Fibroblast of skin of abdomen (primary cell): ENCODE results near the gene NBEAL2.
"Not testable (repeated sequence)": the region's sequence is repeated elsewhere in the genome, so short reads cannot be mapped to it uniquely, and the experiment has no call there.

Experiments
- DNase-seq: peaks from one replicate; pipeline ENCODE4 v3.0.0-alpha.2; 2013

NBEAL2 gene

GRCh38 chr3:46962427-46962826, 17.0 kb upstream of the NBEAL2 start:
- DNase-seq, result no peak

GRCh38 chr3:46962990-46963389, 16.5 kb upstream of the NBEAL2 start:
- no peak for DNase-seq

GRCh38 chr3:46964038-46964590, 15.4 kb upstream of the NBEAL2 start:
- DNase-seq, result not testable (repeated sequence)

DNA sequence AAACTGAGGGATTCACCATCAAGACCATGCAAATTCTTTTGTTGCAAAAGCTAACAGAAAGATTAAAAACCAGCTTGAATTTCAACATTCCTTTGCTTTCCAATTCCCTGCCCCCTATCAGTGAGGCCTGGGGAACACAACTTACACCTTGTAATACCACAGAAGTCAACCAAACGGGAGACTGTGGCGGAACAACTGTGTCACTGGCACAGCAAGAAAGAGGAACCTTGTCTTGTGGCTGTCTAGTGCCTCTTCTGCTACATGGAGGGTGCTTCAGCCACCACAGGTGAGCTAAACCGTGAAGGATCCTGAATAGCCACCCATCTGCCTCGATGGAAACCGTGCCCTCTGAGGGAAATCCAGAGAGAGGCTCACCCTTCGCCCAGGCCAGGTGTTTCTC, 14.3 kb upstream of the NBEAL2 start:
- no peak for DNase-seq

DNA sequence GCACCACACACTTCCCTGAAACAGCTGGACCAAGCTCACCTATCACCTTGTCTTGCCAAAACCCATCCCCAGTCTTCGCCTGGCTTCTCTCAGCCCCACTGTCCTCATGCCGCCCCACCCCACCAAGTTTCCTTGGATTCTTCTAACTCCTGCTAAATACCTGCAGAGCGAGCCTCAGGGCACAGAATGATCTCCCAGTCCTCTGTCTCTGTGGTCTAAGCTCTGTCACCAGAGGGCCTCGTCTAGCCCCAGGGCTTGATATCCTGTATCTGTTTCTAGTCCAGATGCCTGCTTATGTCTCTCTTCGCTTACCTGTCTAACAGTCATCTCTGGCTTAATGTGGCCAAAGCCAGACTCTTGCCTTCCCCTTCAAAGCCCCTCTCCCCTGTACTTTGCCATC, 12.7 kb upstream of the NBEAL2 start:
- DNase-seq, result no peak

DNA sequence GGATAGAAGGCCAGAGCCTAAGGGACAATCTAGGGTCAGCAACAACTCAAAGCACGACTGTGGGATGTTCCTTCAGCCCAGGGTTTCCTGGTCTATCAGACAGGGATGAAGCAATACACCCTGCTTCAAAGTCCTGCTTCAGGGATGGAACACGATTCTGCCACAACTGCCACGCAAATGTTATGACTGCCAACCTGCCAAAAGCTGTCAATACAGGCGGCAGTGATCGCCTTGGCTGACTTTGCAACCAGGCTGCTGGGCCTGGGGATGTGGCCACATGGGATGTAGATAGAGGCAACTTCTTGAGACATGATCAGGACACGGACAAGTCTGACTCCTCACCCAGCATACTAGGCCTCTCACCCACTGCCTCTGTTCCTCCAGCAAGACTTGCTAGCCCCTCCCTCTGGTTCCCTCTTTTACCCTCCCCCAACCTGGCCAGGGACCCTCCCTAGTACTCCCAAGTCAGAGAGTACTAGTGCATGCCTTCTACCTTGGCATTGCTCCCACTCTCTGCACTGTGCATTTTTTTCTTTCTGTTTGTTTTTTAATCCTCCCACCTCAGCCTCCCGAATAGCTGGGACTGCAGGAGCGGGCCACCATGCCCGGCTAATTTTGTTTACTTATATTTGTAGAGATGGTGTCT, 10.6 kb upstream of the NBEAL2 start:
- no peak for DNase-seq

DNA sequence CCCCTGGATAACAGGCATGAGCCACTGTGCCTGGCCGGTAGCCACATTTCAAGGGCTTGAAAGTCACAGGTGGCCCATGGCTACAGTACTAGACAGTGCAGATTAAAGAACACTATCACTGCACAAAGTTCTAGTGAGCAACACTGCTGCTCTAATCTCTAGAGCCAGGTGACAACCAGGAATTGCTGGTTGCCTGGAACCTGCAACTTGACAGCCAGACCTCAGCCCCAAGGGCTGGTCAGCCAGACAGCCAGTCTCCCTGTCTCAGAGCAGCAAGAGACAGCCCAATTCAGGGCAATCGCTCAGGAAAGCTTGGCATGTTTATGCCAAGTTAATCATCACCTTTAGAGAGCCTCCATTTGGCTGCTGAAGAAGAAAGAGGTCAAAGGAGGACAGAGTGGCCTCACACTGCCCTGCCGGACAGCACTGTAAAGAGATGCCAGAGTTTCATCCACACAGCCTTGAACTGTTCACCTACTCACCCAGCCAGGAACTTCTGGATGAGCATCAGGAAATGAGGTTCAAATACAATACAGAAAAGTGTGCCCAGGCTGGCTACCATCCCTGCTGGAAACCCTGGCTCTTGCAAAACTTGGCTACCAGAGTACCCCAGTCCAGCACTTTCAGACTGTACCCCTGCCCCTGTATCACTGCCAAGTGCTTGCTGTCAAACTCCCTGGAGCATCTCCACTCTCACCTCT, 8.9 kb upstream of the NBEAL2 start:
- DNase-seq, result no peak

GRCh38 chr3:46971151-46971550, 8.3 kb upstream of the NBEAL2 start:
- no peak for DNase-seq

GRCh38 chr3:46971742-46972141, 7.7 kb upstream of the NBEAL2 start:
- no peak for DNase-seq

DNA sequence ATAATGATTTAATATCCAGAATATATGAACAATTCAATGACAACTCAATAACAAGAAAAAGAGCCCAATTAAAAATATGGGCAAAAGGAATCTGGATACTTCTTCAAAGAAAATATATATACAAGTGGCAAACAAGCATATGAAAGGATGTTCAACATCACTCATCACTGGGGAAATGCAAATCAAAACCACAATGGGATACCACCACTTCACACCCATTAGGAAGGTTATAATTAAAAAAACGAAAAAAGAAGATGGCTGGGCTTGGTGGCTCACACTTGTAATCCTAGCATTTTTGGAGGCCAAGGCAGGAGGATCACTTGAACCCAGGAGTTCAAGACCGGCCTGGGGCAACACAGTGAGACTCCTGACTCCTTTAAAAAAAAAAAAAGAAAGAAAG, 7.1 kb upstream of the NBEAL2 start:
- DNase-seq, result no peak

DNA sequence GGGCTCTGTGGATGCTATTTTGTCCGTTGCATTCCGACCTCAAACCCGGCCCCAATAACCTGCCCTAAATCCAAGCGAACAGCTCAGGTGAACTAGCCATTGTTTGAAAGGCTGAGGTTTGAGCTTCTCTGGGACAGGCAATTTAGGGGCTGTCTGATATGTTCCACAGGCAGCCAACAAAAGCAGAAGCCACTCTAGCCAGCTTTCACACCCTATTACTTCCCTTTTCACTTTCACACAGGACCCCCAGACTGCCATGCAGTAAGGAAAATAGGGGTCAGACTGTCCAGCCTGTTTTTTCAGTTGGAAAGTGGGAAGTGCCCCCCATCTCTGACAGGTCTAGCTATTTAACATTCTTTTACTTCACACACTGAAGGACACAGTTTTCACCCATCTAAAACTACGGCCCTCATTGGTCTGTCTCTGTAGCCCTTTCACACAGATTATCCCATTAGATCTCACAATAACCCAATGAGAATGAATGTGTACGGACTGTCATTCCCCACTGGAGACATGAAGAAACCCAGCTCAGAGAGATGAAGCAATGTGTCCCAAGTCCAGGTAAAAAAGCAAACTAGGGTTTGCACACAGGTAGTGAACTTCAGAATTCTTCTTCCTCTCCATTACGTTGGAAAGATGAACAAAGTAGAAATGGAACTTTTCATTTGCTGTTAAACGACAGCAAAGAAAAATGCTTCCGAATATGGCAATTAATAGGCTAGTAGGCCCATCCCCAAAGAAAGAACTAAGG, 4.9 kb upstream of the NBEAL2 start:
- DNase-seq, result no peak

DNA sequence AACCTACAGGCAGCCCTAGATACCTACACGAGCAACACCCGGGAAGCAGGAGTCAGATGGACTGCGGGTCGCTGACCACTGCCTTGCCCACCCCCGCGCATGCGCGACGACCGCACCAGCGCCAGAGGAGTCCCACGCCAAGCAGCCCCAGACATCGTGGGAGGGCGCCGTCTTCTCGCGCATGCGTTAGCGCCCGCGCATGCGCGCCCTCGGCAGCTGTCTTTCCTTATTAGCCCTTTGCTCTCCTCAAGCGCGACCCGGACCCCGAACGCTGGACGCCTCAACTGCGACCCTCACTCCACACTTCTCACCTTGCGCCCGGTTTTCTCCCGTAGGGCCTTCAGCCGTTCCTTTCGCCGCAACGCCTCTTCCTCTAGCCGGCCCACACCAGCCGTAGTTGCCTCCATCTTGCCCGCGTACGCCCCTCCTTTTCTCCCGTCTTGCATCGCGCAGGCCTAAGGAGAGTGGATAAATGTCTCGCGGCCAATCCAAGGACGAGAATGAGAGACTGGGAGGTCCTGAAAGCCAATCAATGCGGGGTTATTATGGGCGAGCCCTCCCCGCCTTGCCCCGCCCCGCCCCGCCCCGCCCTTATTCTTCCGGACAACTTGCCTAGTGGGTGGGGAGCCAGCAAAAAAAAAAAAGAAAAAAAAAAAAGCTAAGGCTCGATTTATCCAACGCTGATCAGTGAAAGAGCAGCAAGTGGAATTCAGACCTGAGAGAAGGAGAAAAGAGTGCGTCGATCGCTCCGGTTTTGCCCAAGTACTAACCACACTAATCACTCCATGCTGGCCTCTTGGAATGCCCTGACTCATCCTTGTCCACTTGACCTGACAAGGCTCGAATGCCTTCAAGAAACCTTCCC, 2.9 kb upstream of the NBEAL2 start, which contains the start of gene CCDC12:
Gene CCDC12 (minus strand): TSS at position 420 of the 865 bp plus-strand sequence. CDS start 13 bp downstream, at position 407.
- peak; percentile 99 for DNase-seq

DNA sequence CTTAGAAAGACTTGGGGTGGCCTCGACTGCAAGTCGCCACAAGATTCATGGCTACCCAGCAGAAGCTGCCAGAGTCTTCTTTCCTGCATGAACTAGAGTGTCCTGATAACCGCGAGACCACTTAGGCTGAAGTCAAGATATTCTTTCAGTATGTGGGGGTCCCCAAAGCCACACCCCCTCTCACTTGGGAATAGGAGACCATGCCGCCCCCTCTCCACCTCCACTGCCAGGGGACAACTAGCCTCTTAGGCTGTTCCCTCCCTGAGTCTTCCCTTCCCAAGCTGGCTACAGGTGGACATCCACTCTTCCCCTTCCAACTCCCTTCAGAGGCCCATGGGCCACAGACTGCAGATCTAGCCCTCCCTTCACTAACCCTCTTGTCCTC, 1.7 kb upstream of the NBEAL2 start:
- no peak for DNase-seq

GRCh38 chr3:46978381-46978780, 1.1 kb upstream of the NBEAL2 start:
- DNase-seq, result no peak

DNA sequence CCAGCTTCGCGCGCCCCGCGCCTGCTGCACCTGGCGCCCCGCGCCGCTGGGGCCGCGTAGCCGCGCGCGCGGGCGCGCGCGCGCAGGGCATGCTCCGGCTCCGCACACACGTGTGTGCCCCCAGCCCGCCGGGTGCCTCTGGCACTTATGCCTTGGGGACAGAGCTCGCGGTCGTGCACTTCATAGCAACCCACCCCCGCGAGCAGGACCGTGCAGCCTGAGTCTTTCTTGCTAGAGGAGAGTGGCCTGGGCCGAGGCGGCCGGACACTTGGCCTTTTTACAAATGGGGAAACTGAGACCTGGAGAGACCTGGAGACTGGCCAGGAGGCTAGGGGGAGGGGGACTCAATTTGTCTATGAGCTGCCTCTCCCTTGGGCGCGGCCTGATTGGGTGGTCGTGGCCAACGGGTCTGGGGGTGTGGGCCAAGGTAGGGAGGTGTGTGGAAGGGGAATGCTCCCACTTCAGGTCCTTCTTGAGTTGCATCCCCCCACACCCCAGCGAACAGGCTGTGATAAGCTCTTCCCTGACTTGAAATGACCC, 562 bp downstream of the NBEAL2 start:
- no peak for DNase-seq

DNA sequence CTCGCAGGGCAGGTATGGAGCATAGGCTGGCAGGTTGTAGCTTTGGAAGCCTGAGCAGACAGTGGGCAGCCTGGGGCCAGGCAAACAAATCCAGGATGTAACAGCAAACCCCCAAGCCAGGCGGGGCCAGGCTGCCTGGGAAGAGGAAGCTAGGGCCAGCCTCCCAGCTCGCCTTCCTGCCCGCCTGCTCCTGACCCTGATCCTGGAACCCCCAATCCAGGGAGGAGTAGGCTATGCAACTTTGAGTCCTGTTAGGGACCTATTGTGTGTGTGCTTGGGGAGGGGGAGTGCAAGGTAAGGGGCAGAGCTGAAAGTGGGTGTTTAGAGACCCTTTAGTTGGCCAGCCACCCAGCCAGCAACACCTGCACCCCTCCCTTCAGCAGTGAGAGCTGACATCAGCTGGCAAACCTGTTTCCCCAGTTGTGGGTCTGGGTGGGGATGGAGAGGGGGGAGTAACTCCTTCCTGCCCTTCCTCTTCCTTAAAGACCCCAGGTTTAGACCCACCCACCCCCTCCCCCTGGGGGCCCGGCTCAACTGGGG, 2.5 kb downstream of the NBEAL2 start:
- DNase-seq, result no peak

DNA sequence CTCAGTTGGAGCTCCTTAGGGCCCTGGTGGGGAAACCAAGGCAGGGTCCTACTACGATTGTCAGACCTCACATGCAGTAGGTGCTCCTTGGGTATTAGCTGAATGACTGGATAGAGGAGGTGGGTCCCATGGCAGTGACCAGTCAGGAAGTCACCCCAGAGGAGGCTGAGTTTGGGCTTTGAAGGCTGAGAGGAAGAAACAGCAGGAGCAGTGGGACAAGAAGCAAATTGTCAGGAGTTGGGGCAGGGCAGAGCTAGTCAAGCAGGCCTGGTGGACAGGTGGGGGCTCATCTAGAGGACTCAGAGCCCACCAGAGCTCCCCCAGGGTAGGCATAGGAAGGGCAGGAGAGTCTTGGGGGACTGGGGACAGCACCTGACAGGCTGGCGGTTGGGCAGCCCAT, 3.1 kb downstream of the NBEAL2 start:
- no peak for DNase-seq

DNA sequence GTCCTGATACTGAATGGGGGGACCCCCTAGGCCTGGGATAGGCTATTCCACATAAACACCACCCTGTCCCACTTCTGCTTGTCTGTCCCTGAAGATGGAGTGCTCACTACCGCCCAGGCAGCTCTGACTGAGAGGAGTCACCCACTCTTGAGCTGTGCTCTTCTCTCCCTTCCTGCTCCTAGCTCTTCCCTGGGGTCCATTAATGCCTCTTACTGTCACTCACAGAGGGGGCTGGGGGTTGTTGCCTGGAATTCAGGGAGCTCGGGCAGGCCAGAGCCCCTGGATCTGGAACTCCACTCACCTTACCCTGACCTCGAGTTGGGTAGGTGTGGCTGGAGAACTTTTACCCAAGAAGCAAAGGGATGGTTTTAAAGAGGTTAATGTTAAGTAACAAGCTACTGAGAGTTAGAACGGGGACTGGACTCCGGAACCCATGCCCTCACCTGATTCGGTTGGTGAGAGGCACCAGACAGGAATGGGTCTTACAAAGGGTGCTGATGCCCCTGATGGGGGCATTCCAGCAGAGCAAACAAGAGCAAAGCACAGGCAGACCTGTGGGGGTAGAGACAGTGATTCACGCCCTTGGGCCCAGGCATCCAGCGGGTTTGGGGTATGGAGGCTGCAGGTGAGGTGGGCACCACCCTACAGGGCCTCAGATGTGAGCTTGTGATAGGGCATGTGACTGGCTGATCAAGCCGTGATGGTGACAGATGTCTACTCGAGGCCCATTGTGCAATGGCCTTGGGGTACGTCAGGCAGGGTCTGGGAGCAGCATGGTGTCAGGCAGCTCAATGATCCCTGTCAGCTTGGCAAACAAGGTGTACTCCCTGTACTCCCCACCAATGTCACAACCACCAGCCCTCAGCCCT, 5.4 kb downstream of the NBEAL2 start:
- no peak for DNase-seq

- DNase-seq, result no peak
Measured at GRCh38 chr3:46985588-46985987, 6.1 kb downstream of the NBEAL2 start.

DNA sequence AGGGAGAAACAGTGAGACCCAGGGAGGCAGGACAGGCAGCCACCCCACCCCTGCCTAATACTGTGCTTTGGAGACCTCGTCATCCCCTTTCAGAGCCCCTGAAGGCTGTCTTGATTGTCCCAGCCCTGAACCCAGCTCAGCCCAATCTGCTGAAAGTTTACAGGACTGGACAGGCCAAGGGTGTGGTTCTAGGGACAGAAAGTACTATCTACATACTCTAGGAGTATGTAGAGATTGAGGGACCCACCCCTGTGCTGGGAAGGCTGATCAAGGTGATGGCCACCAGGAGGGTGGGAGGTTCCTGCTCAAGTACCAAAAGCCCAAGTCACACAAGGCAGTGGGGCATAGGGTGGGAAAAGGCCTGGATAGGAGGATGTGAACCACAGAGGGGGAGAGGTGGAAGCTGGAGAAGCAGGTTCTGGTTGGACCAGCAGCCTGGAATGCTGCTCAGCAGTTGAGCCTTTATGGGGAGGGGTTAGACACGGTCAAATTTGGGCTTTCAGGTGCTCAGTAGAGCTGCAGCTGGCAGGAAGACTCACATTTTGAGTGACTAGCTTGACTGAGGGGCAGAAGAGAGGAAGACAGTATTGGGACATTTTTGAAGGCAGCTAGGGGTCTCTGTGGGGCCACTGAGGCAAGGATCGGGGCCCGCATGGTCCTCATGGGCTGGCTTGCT, 6.7 kb downstream of the NBEAL2 start:
- no peak for DNase-seq
